BE2C (cell line): ENCODE data around the gene CABCOCO1.

Experiments
- DNase-seq: peaks from one replicate; pipeline ENCODE4 v3.0.0-alpha.2; 2020
- H3K27me3 ChIP-seq: fragments of 250-450 bp; sonication (Bioruptor Pico); 2 replicates; pipeline ENCODE4 v1.5.1; 2020; ENCODE audit warnings: mild to moderate bottlenecking
- H3K36me3 ChIP-seq: fragments of 250-450 bp; sonication (Bioruptor Pico); 2 replicates; pipeline ENCODE4 v1.5.1; 2020; ENCODE audit warnings: mild to moderate bottlenecking
- H3K4me1 ChIP-seq: fragments of 250-450 bp; sonication (Bioruptor Pico); 2 replicates; pipeline ENCODE4 v1.5.1; 2020
- H3K4me3 ChIP-seq: 2 replicates; pipeline ENCODE4 v1.5.1; 2011; ENCODE audit warnings: low read depth, low read length
- H3K9me3 ChIP-seq: fragments of 250-450 bp; sonication (Bioruptor Pico); 2 replicates; pipeline ENCODE4 v1.5.1; 2020
- CTCF ChIP-seq: IDR thresholded peaks from 2 replicates; pipeline ENCODE4 v1.5.1; 2012; ENCODE audit warnings: mild to moderate bottlenecking, low read depth, low read length

CABCOCO1 gene

GRCh38 chr10:61786728-61787127, 124.0 kb downstream of the CABCOCO1 start:
- Histone ChIP-seq H3K4me1 (no peaks in the 10 kb centered on the region), H3K36me3 (no peaks in the 10 kb centered on the region), H3K27me3 (no peaks in the 10 kb centered on the region), H3K4me3 (no peak overlapping the region), H3K9me3 (no peaks in the 10 kb centered on the region)
- TF ChIP-seq CTCF: no peak
- no peak for DNase-seq

- H3K36me3 ChIP-seq: no peaks in the 10 kb centered on the region
- no peaks in the 10 kb centered on the region for H3K9me3 ChIP-seq
- H3K4me3 ChIP-seq: no peak overlapping the region
- no peak for DNase-seq
- H3K27me3 ChIP-seq: no peaks in the 10 kb centered on the region
- no peaks in the 10 kb centered on the region for H3K4me1 ChIP-seq
- TF ChIP-seq CTCF: no peak
Measured at GRCh38 chr10:61787170-61787569, 124.4 kb downstream of the CABCOCO1 start.

- no peak overlapping the region for H3K4me3 ChIP-seq
- H3K4me1 ChIP-seq: no peaks in the 10 kb centered on the region
Measured at GRCh38 chr10:61789031-61789430, 126.3 kb downstream of the CABCOCO1 start.

GRCh38 chr10:61791216-61791615, 128.5 kb downstream of the CABCOCO1 start:
- TF ChIP-seq CTCF: no peak

More at GRCh38 chr10:61789031-61789430, 126.3 kb downstream of the CABCOCO1 start:
- H3K36me3 ChIP-seq: no peaks in the 10 kb centered on the region
- TF ChIP-seq CTCF: no peak
- no peaks in the 10 kb centered on the region for H3K27me3 ChIP-seq
- DNase-seq: no peak
- H3K9me3 ChIP-seq: no peaks in the 10 kb centered on the region

GRCh38 chr10:61792097-61792716, 129.5 kb downstream of the CABCOCO1 start:
- no peak overlapping the region for H3K4me3 ChIP-seq
- no peaks in the 10 kb centered on the region for H3K4me1 ChIP-seq
- DNase-seq: no peak
- no peaks in the 10 kb centered on the region for H3K27me3 ChIP-seq
- no peaks in the 10 kb centered on the region for H3K36me3 ChIP-seq
- TF ChIP-seq CTCF: no peak
- no peaks in the 10 kb centered on the region for H3K9me3 ChIP-seq

More at GRCh38 chr10:61791216-61791615, 128.5 kb downstream of the CABCOCO1 start:
- H3K27me3 ChIP-seq: no peaks in the 10 kb centered on the region
- no peak overlapping the region for H3K4me3 ChIP-seq
- H3K9me3 ChIP-seq: no peaks in the 10 kb centered on the region
- H3K4me1 ChIP-seq: no peaks in the 10 kb centered on the region
- DNase-seq: no peak
- H3K36me3 ChIP-seq: no peaks in the 10 kb centered on the region

GRCh38 chr10:61792921-61793320, 130.2 kb downstream of the CABCOCO1 start:
- no peak overlapping the region for H3K4me3 ChIP-seq
- no peak for DNase-seq
- no peak for TF ChIP-seq CTCF
- H3K4me1 ChIP-seq: no peaks in the 10 kb centered on the region
- no peaks in the 10 kb centered on the region for H3K9me3 ChIP-seq
- H3K27me3 ChIP-seq: no peaks in the 10 kb centered on the region
- no peaks in the 10 kb centered on the region for H3K36me3 ChIP-seq
